Mammary epithelial cell (primary cell): ENCODE measurements around the gene ZBTB8A.

Experiments
- CTCF ChIP-seq, 2 donors: IDR thresholded peaks in 1 of 2; conservative IDR thresholded peaks in 1 of 2; 2 replicates each; pipeline ENCODE4 v1.5.1; 2011 to 2012; ENCODE audit warnings: inconsistent platforms in 2 of 2, low read length in 2 of 2, mild to moderate bottlenecking in 2 of 2, control low read depth in 1 of 2, low read depth in 1 of 2; ENCODE audit not compliant: insufficient read depth in 1 of 2; ENCODE audit errors: extremely low read depth in 1 of 2
- EZH2 ChIP-seq: IDR thresholded peaks from 2 replicates; pipeline ENCODE4 v1.6.1; 2012; ENCODE audit warnings: low read length, inconsistent platforms, borderline replicate concordance

GRCh38 chr1:32635508-32636277 lies 96.5 kb downstream of the ZBTB8A start:
- TF ChIP-seq EZH2 (no peak), CTCF (conservative IDR thresholded peaks at IDR 0.05 in 1 of 2, IDR thresholded peaks at IDR 0.05 in 1 of 2; ENCODE audit: extremely low read depth in 1 of 2, insufficient read depth in 1 of 2, low read depth in 1 of 2, low read length in 2 of 2) (no peak)
